T-helper 2 cell treated with Interferon-gamma antibody and Interleukin-4, amounts not matched to agents 5 μg/mL and 100 μg/mL, for 36 hours (primary cell): ENCODE measurements around the gene TMEM198.

Source experiments
- DNase-seq: peaks from one replicate; pipeline ENCODE4 v3.0.0; 2021; ENCODE audit warnings: low spot score
- H3K27ac Mint-ChIP-seq: one replicate; pipeline ENCODE4 v1.8.0; 2021; ENCODE audit warnings: mild to moderate bottlenecking, mixed read lengths
- H3K27me3 Mint-ChIP-seq: one replicate; pipeline ENCODE4 v1.8.0; 2021; ENCODE audit warnings: low read depth, mixed read lengths
- H3K36me3 Mint-ChIP-seq: one replicate; pipeline ENCODE4 v1.8.0; 2021; ENCODE audit warnings: low read depth, mixed read lengths
- H3K4me1 Mint-ChIP-seq: one replicate; pipeline ENCODE4 v1.8.0; 2021; ENCODE audit warnings: low read depth, mixed read lengths
- H3K4me3 Mint-ChIP-seq: one replicate; pipeline ENCODE4 v1.8.0; 2022; ENCODE audit warnings: mild to moderate bottlenecking, moderate library complexity, mixed read lengths
- H3K9me3 Mint-ChIP-seq: one replicate; pipeline ENCODE4 v1.8.0; 2021; ENCODE audit warnings: mixed read lengths

Gene TMEM198

DNA sequence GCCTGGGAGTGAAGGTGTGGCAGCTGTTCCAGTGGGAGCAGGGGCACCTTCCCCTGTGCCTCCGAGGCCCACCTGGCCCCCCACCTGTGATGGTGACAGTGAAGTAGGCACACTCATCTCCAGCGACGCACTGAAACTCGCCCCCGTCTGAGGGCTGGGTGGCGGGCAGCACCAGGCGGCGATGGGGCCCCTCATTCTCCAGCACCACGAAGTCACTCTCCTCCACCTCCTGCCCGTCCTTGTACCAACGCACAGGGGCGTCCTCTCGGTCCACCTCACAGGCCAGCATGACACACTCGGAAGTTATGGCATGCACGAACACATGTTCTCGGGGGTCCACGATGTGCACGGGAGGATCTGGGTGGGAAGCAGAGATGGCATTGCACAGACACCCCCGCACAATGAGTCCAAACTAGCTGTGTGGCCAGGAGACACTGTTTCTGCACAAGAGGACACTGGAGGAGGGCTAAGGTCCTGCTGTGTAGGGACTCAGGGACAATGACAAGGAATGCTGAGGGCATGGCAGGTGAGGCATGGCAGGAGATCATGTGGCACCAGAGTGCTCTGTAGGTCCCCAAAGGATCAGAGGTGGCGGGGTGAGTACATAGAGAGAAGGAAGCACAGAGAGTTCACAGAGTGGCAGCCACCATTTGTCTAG, 19.6 kb downstream of the TMEM198 start:
- Mint-ChIP-seq H3K9me3 (no peaks in the 10 kb centered on the region), H3K36me3 (no peaks in the 10 kb centered on the region), H3K27me3 (no peaks in the 10 kb centered on the region), H3K4me3 (no peak overlapping the region), H3K4me1 (no peaks in the 10 kb centered on the region), H3K27ac (no peak overlapping the region)
- no peak for DNase-seq

DNA sequence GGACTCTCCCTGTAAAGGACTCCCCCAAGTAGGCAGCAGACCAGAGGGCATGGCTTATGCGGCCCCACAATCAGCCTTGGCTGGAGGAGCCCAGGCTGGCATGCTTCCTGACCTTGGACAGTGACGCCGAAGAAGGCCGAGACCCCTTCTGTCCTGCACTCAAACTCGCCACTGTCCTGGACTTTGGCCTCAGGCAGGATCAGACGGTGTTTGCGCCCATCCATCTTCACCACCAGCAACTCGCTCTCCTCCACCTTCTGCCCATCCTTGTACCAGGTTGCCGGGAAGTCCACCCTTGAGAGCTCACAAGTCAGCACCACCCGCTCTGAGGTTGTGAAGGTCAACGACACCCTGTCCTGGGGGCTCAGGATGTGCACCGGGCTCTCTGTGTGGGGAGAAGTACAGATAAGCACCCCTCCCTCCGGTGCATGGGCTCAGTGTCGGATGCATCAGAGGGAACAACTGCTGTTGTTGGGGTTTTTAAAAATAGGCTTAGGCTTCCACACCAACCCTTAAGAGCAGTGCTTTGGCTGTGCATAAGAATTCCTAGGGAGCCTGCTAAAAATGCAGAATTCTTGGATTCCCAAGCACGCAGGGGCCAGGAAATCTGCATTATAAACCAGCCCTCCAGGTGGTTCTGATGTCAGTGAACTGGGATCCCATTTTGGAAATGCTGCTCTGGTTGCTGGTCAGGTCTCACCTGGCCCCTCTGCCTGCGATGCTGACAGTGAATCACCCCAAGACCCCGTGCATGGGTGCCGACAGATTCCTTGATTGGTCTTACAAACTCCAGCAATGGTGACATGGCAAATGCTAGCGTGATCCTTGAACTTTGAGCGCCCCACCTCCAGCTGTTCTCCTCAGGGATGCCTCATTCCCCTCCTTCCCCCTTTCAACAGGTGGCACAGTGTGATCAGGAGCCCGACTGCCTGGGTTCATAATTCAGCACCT, 21.6 kb downstream of the TMEM198 start:
- H3K27ac Mint-ChIP-seq = no peak overlapping the region
- no peaks in the 10 kb centered on the region for H3K4me1 Mint-ChIP-seq
- no peak for DNase-seq
- H3K9me3 Mint-ChIP-seq = no peaks in the 10 kb centered on the region
- no peak overlapping the region for H3K4me3 Mint-ChIP-seq
- peaks cover 15% of the 10 kb centered on the region for H3K27me3 Mint-ChIP-seq
- H3K36me3 Mint-ChIP-seq = no peaks in the 10 kb centered on the region

GRCh38 chr2:219566640-219567039, 22.8 kb downstream of the TMEM198 start:
- Mint-ChIP-seq H3K27me3 (peaks cover 18% of the 10 kb centered on the region), H3K27ac (no peak overlapping the region), H3K4me1 (no peaks in the 10 kb centered on the region), H3K4me3 (no peak overlapping the region), H3K9me3 (no peaks in the 10 kb centered on the region), H3K36me3 (no peaks in the 10 kb centered on the region)
- DNase-seq = no peak

DNA sequence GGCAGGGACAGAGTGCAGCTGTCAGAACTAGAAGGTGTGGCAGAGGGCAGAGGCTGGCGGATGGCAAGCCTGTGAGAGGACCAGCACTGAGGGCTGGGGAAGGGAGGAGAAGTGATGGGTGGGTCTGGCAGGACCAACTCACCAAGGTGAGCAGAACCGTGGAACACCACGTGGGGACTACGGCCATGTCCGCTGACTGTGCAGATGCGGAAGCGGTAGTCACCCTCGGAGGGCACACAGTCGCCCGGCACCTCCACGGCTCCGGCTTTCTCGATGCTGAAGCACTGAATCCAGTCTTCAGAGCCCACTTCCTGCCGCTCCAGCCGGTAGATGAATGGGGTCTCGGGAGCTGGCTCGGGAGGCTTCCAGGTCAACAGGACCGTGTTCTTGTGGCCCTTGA, 23.3 kb downstream of the TMEM198 start:
- H3K4me1 Mint-ChIP-seq = no peaks in the 10 kb centered on the region
- no peak for DNase-seq
- H3K36me3 Mint-ChIP-seq = no peaks in the 10 kb centered on the region
- peaks cover 23% of the 10 kb centered on the region for H3K27me3 Mint-ChIP-seq
- no peaks in the 10 kb centered on the region for H3K9me3 Mint-ChIP-seq
- H3K27ac Mint-ChIP-seq = no peak overlapping the region
- H3K4me3 Mint-ChIP-seq = no peak overlapping the region

GRCh38 chr2:219567791-219568361, 24.0 kb downstream of the TMEM198 start:
- Mint-ChIP-seq H3K27ac (no peak overlapping the region), H3K4me1 (no peaks in the 10 kb centered on the region), H3K9me3 (no peaks in the 10 kb centered on the region), H3K4me3 (no peak overlapping the region), H3K27me3 (peaks cover 27% of the 10 kb centered on the region), H3K36me3 (no peaks in the 10 kb centered on the region)
- DNase-seq = no peak

DNA sequence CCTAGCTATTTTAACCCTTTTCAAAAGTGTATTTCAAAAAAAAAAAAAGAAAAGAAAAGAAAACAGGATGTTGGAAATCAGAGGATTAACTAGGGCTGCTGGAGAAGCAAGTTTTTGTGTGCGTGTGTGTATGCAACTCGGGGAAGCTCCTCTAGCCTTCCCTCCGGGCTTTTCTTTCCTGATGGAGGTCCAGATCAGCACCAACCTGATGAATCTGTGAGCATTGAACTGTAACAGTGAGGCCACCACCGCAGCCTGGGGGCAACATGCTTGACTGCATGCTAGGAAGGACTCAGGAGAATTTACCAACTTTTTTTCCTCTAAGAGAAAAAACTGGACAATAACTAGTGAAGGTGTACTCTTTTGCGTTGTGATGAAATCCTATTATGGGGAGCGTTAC, 25.2 kb downstream of the TMEM198 start:
- Mint-ChIP-seq H3K9me3 (no peaks in the 10 kb centered on the region), H3K36me3 (no peaks in the 10 kb centered on the region), H3K4me1 (no peaks in the 10 kb centered on the region), H3K27ac (no peak overlapping the region), H3K27me3 (peaks cover 38% of the 10 kb centered on the region), H3K4me3 (no peak overlapping the region)
- DNase-seq = no peak

GRCh38 chr2:219569635-219570034, 25.8 kb downstream of the TMEM198 start:
- Mint-ChIP-seq H3K4me3 (no peak overlapping the region), H3K27me3 (peaks cover 38% of the 10 kb centered on the region), H3K9me3 (no peaks in the 10 kb centered on the region), H3K4me1 (no peaks in the 10 kb centered on the region), H3K27ac (no peak overlapping the region), H3K36me3 (no peaks in the 10 kb centered on the region)
- no peak for DNase-seq

- Mint-ChIP-seq H3K4me3 (no peak overlapping the region), H3K36me3 (no peaks in the 10 kb centered on the region), H3K9me3 (no peaks in the 10 kb centered on the region), H3K27me3 (peaks cover 40% of the 10 kb centered on the region), H3K4me1 (no peaks in the 10 kb centered on the region), H3K27ac (no peak overlapping the region)
- DNase-seq = no peak
Measured at GRCh38 chr2:219570194-219570923, 26.5 kb downstream of the TMEM198 start.

DNA sequence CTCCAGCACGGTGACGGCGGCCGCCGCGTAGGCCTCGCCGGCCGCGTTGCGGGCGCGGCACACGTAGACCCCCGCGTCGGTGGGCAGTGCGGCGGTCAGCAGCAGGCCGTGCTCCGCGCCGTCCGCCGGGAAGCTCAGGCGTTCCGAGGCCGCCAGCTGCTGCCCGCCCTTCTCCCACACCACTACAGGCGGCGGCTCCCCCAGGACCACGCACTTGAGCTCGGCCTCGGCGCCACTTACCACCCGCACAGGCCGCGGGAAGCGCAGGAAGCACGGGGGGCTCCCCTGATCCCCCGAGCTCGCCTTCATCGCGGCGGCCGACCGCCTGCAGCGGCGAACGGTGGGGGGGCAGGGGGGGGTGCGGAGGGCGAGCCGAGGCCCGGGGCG, 27.1 kb downstream of the TMEM198 start:
- no peak overlapping the region for H3K27ac Mint-ChIP-seq
- no peak for DNase-seq
- H3K4me1 Mint-ChIP-seq = no peaks in the 10 kb centered on the region
- peaks cover 42% of the 10 kb centered on the region for H3K27me3 Mint-ChIP-seq
- H3K9me3 Mint-ChIP-seq = no peaks in the 10 kb centered on the region
- H3K36me3 Mint-ChIP-seq = no peaks in the 10 kb centered on the region
- no peak overlapping the region for H3K4me3 Mint-ChIP-seq

DNA sequence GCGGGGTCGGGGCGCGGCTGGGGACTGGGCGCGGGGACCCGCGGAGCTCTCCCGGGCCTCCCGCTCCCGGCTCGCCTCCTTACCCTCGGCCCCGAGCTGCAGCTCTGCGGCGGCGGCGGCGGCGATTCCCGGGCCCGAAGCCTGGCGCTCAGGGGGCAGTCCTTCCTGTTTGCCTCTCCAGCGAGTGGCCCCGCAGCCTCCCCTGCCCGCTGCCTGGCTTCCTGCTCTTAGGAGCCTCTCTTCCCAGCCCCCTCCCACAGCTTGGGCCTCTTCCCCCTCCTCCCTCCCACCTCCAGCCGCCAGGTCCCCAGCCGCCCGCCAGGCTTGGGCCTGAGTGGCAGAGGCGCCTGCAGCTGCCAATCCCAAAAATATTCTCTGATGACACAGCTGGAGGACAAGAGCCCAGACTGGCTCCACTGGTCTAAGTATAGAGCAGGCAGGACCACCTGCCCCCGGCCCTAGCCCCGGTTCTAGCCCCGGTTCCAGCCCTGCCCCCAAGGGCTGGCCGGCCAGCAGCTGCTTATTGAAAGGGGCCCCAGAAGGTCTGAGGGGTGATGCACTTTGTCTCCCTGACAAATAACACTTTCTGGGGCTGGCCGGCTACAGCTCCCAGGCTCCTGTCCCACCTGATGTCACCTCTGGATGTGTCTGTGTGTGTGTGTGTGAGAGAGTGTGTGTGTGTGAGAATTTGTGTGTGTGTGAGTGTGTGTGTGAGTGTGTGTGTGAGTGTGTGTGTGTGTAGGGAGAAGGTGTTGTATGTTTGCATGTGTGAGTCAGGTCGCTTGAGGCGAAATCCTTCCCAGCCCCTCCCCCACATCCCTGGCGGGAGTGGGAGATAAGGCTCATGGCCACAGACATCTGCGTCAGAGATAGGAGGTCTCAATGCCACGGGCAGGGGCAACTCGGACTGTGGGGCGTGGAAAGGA, 27.7 kb downstream of the TMEM198 start, which contains the start of gene OBSL1:
Gene OBSL1, minus strand, starts transcription at position 229 of the 926 bp plus-strand sequence. CDS start 307 bp downstream, outside the sequence.
- H3K27ac Mint-ChIP-seq = no peak within 1 kb of the TSS
- no peaks in the 10 kb centered on the region for H3K9me3 Mint-ChIP-seq
- no peaks in the 10 kb centered on the region for H3K36me3 Mint-ChIP-seq
- peaks cover 42% of the 10 kb centered on the region for H3K27me3 Mint-ChIP-seq
- DNase-seq = no peak
- H3K4me1 Mint-ChIP-seq = no peaks in the 10 kb centered on the region
- no peak within 1 kb of the TSS for H3K4me3 Mint-ChIP-seq

DNA sequence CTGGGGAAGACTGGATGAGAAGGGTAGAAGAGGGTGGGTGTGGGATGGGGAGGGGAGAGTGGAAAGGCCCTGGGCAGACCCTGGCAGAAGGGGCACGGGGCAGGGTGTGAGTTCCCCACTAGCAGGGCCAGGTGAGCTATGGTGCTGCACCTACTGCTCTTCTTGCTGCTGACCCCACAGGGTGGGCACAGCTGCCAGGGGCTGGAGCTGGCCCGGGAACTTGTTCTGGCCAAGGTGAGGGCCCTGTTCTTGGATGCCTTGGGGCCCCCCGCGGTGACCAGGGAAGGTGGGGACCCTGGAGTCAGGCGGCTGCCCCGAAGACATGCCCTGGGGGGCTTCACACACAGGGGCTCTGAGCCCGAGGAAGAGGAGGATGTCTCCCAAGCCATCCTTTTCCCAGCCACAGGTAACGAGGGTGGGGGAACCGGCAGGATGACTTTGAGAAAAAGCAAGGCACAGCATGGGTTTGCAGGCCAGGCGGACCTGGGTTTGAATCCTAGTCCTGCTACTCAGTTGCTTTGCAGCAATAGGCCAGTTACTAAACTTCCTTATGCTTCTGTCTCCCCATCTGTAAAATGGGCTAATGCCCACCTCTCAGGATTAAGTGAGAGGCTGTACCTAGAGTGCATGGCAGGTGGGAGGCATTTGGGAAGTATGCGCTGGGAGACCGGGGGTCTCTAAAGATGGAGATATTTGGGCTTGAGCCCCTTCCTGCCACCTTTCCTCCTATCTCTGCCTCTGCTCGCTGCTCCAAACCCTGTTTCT, 28.6 kb downstream of the TMEM198 start, which contains the start of gene INHA:
Gene INHA, plus strand, starts transcription at position 74 of the 765 bp plus-strand sequence. Its CDS starts 65 bp downstream, at position 139.
- Mint-ChIP-seq H3K4me1 (no peaks in the 10 kb centered on the region), H3K27me3 (peaks cover 44% of the 10 kb centered on the region), H3K36me3 (no peaks in the 10 kb centered on the region), H3K27ac (no peak within 1 kb of the TSS), H3K4me3 (no peak within 1 kb of the TSS), H3K9me3 (no peaks in the 10 kb centered on the region)
- DNase-seq = no peak

DNA sequence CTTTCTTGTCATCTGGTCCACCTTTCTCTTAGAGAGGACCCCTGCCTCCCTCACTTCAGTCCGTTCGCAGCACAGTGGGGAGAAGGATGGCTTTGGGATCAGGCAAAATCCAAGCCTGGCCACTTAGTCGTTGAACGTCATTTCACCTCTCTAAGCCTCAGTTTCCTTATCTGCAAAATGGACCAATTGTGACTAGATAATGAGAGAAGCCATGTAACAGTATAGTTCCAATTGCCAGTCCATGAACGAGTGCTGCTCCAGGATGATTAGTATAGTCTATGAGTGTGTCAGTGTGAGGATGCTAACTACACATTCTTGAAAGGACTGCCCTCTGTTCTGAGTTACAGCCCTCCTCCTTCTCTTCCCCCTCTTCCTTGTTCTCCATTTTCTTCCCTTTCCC, 29.3 kb downstream of the TMEM198 start:
- Mint-ChIP-seq H3K27ac (no peak overlapping the region), H3K4me3 (no peak overlapping the region), H3K27me3 (peaks cover 44% of the 10 kb centered on the region)

More for the DNA sequence above, 29.3 kb downstream of the TMEM198 start:
- no peak for DNase-seq
- Mint-ChIP-seq H3K36me3 (no peaks in the 10 kb centered on the region), H3K4me1 (no peaks in the 10 kb centered on the region), H3K9me3 (no peaks in the 10 kb centered on the region)
